HG02981 (cell line): Measurements from ENCODE around the gene KRT35.
"Not testable (repeated sequence)": the region's sequence is repeated elsewhere in the genome, so short reads cannot be mapped to it uniquely, and the experiment has no call there.

Experiments used
- ATAC-seq: cut with Tn5 transposase; IDR thresholded peaks from one replicate; pipeline ENCODE4 v1.9.1; 2021; ENCODE audit warnings: mild to moderate bottlenecking, moderate library complexity; ENCODE audit not compliant: unreplicated experiment

Gene KRT35

DNA sequence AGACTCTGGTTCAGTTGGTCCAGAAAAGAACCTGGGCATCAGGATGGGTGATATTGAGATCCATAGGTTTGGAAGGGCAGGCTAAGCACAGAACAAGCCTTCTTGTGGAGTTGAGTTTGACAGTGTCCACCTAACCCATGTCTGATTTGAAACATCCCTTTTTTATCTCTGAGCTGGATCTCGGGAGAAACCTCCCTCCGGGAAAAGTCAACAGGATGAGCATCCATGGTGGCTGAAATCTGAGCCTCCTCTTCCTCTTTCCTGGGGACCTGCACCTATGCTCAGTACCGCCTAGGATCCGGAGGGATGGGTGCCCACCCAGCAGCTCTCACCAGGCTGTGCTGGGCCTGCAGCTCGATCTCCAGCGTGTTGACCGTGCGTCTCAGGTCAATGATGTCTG, 17.2 kb downstream of the KRT35 start:
- no peak for ATAC-seq

DNA sequence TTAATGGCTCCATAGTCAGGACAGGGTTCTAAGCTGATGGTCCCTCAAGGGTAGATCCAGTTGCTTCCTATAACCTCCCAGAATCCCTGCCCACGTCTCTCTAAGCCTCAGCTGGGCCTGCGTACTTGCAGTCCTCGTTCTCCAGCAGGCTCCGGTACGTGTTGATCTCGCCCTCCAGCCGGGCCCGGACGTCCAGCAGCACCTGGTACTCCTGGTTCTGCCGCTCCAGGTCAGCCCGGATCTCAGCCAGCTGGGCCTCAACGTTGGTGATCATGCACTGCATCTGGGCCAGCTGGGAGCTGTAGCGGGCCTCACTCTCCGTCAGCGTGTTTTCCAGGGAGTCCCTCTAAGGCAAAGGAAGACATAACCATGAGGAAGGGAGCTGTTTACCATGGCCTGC, 18.2 kb downstream of the KRT35 start:
- ATAC-seq: no peak

DNA sequence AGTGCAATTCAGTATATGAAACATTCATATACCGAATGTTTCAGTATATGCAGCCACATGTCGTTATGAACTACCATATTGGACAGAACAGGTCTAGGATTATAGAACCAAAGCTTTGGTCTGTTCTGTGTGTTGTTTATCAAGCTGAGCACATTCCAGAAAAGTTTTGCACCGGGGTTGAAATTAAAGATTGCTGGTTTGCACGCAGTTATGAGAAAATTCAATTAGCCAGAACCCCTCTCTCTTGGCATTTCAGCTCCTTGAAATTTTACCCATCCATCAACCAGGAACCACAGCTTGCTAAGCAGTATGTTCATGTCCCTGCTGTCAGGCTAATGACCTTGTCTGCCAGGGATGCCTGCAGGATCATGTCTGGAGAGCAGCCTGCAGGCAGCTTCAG, 23.3 kb downstream of the KRT35 start:
- no peak for ATAC-seq

DNA sequence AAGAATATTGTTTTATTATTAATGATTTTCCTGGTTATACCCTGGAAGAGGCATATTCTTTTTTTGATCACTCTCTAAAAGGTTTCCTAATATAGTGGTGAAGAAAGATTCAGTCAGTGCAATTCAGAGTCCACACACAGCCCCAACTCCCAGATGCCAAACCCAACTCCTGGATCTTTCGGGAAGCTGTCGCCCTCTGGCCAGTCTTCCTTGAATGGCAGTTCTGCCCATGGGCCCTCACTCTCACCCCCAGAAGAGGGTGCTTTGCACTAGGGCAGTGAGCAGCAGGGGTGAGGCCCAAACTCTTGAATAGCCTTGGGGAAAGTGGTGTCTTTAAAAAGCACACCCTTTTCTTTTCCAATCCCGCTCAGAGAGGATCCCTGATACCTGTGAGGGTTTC, 24.7 kb downstream of the KRT35 start:
- no peak for ATAC-seq

DNA sequence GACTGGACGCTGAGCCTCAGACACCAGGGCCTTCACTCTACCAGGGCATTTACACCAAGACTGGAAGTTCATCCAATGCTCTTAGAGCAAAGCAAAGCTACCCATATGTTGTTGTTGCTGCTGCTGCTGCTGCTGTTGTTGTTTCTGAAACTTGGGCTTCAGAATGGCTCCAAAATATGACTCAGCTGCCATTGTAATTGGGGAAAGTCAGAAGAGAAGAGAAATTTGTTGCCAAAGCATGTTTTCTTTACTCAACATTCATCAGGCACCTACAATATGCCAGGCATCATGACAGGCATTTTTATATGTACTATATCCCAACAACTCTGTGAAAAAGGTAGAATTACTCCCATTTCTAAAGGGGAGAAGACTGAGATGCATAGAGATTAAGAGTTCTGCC, 25.7 kb downstream of the KRT35 start:
- ATAC-seq: no peak

DNA sequence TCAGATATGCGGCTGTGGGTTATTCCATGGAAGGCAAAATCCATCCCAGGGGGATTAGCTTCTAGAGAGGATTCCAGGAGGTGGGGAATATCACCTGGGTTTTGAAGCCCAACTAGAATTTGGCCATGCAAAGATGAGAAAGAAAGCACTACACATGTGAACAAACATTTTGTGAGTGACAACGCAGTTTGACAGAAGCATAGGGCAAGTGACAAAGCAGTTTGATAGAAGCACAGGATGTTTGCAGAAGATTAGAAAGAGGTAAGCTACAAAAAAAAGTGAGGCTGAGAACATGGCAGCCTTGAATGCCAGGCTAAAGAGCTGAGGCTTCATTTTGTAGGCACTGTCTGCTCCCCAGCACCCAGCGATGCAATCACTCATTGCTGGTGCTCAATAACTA, 27.9 kb downstream of the KRT35 start:
- no peak for ATAC-seq

DNA sequence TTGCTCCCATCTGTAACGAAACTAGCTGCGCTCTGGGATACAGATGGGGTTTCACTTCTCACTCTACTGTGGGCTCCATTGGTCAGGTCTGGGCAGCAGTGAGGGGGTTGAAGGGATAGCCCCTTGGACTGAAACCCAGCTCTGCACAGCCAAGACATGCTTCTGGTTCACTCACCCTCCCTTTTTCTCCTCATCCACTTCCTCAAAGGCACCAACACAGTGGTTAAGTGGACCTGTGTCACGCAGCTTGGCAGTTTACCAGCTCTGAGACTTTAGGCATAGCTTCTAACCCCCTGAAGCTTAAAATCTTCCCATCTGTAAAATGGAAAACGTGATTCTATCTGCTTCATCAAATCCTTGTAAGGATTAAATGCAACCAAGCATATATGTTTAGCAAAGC, 28.7 kb downstream of the KRT35 start:
- no peak for ATAC-seq

DNA sequence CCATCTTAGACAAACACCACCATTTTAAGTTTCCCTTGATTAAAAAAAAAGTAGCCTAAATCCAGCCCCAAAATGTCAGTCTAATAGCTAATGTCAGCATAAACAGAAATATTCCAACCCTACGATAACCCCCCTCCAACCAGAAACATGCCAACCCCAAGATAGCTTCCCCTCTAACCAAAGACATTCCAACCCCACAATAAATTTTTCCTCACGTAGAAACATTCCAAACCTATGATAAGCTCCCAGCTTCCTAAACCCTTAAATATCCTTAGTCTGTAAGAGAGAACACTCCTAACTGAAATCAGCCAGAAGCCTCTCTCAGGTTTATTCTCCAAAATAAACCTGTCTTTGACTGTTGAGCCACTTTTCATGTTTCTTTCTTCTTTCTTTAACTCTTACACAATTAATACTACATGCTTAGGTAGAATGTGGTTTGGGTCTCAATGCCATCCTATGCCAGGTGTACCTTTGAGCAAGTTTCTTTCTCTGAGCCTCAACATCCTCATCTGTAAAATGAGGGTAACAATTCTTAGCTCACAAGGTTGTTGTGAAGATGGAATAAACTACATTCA, 29.7 kb downstream of the KRT35 start:
- no peak for ATAC-seq

DNA sequence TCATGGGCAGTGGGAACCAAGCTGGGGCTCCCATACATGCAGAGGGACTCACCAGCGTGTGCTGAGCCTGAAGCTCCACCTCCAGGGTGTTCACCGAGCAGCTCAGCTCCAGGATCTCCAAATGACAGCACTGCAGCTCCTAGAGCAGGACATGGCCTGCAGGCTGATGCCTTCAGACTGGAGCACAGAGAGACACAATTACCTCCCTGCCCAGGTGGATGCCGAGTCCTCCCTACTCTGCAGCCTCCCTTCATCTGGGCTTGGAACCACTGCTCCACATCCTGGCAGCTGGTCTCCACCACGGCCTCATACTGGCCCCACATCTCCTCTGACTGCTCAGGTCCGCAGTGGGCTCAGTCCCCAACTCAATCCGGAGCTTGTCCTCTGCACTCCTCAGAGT, 31.9 kb downstream of the KRT35 start:
- ATAC-seq: no peak

DNA sequence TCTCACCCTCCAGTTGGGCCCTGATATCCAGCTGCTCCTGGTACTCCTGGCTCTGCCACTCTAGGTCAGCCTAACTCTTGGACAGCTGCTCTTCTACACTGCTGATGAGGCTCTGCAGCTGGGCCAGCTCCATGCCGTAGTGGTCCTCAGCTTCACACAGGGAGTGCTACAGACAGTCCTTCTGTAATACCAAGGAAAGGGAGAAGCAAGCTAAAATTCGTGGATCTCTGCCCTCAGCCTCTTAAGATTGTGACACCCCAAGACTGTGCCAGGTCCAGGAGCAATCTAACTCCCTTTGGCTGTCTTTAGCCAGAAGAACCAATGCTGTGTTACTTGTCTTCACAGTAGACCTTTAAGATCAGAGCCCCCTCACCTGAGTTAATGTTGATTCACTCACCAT, 32.4 kb downstream of the KRT35 start:
- no peak for ATAC-seq

DNA sequence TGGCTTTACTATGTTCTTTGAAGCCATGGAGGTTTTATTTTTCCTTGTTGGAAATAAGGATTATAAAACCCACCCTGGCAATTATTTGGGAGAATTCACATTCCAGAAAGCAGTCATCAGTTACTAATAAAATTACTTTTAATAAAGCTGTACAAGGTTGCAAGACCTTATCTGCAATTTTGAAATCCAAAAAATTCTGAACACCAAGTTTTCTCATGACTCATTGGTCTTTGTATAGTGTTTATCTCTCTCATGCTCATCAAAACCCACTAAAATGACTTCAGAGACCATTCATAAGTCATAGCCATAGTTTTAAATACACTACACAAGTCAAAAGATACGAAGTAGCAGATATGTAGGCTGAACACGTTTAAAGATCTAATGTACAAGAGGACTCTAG, 34.1 kb downstream of the KRT35 start:
- no peak for ATAC-seq

DNA sequence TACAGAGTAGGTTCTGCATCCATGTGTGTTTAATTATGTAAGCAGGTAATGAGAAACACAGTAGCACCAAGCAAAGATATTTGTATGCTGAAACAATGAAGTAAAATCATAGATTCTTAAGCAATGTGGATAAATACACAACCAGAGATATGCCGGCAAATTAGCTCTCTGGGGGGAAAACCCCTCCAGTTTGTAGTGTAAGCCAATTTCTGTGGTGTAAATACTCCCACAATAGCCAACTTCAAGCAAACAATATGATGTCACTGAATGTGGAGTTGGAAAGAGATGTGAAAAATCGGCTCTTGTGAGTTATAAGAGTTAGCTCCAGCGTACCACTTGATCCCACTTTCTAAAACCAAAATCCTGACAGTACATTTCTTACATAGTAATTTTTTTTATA, 36.3 kb downstream of the KRT35 start:
- ATAC-seq: no peak

DNA sequence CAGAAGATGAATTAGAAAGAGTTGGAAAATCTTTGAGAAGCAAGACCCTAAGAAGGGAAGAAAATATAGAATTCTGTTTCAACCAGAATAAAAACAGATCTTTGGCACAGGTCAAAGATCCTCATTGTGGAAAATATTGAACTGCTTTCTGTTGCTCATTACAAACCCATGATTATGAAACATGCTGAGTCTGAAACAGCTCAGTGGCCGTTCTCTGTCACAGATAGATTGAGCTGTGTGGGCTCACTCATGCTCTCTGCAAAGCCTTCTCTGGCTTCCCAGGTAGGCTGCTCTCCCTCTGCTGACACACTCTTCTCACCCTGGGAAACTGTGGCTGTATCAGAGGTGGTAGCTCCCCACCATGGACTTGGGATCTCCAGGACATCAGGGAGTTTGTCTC, 36.8 kb downstream of the KRT35 start:
- ATAC-seq: no peak

DNA sequence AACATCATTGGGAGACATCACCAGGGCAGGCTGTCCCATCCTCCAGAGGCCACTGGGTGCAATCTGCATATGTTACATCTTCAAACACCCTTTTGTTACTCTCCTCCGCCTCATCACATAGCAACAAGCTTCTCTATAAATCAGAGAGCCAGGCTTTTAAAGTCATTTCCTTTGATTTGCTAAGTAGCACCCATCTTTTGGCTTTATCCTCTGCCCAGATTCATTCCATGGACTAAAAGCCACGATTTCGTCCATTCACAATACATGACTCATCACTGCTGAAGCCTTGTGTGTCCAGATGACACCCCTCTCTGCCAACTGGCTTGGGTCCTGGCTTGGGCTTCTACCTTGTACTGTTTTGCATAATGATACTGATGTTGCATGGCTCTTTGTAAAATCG, 38.2 kb downstream of the KRT35 start:
- ATAC-seq: no peak

DNA sequence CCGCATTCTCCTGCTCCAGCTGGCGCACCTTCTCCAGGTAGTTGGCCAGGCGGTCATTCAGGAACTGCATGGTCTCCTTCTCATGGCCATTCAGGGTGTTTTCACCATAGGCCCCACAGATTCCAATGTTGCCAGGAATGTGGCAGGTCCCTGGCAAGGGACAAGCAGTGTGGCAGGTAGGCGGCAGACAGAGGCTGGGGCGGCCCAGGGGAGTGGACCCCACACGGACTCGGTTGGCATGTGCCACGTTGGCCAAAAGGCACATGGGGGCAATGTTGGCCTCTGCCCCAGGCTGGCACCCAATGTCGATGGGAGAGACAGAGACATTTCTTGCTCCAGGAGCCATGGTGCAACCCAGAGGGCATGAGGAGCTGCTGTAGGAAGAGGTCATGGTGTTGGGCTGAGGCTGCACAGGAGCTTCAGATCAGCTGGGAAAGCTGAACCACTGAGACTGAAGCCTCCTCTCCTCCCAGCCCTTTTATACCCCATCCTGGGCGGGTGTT, 40.4 kb downstream of the KRT35 start, which contains the start of gene KRT38:
Gene KRT38 (minus strand): TSS at position 453 of the 503 bp plus-strand sequence. CDS start 62 bp downstream, at position 391.
- ATAC-seq: no peak

DNA sequence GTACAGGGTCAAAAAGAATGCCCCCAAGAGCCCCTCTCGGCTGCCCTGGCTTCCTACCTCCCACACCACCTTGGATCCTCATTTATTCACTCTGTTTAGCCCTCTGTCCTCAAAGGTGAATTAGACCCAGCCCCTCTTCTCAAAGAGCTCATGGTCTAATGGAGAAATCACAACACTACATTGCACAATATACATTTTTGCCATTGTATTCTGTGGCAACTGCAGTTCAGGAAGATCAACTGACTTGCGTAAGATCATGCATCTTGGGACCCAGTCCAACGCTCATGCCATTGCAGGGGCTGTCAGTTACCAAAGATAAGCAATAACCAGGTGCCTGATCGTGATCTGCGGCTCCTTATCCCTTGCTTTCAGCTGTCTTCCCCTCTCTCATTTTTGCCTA, 41.6 kb downstream of the KRT35 start:
- ATAC-seq: no peak

DNA sequence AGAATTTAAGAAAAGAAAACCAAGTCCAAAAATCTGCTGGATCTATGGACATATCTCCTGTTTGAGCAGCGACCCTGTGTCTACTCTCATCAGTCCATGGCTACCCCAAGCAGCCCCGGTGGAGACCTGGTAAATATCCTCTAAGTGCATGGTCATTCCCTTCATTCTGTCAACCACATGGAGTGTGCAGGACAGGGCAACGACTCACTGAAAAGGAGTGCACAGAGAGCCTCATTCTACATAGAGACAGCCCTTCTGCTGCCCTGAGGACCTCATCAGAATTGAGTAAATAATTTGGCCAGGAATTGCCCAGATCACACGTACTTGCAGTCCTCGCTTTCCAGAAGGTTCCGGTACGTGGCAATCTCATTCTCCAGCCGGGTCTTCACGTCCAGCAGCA, 43.2 kb downstream of the KRT35 start:
- ATAC-seq: no peak

DNA sequence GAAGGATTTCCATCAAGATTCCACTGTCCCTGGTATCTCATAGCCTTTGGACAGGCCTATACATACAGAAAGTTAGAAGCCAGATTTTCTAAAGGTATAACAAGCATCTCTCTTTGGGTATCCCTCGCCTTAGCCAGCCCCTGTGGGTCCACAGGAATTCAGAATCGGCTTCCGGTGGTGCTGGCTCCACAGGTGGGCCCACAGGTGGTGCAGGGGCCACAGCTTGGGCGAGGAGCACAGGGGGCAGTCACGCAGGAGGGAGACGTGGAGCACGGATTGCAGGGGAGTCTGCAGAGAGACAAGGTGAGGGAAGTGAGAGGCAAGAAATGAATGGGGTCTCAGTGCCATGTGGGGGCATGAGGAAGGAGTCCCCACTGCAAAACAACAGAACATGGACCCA, 43.7 kb downstream of the KRT35 start:
- no peak for ATAC-seq

DNA sequence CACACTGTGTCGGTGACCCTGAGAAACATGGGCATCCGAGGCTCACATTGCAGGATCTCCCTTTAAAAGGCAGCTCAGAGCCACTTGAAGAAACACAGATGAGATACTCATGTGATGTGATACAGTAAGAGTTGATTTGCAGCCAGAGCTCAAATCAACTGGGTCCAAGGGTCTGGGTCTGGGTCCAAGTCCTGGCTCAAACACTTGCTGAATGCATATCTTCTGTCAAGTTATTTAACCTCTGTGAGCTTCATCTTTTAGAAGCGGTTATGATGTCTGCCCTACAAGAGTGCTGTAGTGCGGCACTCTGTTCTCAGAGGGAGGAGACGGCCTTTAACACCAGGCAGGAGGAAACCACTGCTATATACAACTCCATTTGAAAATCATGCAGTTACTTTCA, 46.5 kb downstream of the KRT35 start:
- ATAC-seq: no peak

DNA sequence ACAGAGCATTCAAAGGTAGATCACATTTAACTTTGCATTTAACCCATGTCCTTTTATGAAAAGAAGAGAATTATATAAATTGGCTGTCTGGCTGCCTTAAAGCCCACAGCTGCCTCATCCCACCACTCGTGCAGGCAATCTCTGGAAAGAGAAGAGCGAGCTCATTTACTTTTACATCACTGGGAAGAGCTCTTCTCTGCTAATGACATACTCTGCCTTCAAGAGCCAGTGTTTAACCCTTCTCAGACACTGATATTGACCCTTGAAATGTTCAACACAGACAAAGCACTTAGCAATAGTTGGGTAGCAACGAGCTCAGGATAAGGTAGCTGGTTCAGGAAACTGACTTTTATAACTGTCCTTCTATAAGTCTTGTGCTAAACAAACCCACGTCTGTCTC, 46.9 kb downstream of the KRT35 start:
- ATAC-seq: no peak

DNA sequence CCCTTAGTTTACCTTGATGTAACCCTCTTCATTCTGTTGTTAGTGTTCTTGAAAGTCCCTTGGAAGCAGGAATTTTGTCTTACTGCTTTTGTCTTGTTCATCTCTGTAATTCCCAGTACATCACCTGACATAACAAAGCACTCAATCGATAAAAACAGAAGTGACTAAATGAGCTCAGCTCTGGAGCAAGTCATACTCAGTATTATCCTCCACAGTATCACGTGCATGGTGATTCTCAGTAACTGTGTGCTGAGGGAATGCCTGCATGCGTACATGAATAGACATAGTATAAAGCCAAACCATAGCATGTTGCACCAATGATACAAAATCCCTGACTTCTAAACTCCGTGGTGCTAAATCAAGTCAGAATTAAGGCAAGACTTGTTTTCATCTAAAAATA, 47.4 kb downstream of the KRT35 start:
- ATAC-seq: no peak

DNA sequence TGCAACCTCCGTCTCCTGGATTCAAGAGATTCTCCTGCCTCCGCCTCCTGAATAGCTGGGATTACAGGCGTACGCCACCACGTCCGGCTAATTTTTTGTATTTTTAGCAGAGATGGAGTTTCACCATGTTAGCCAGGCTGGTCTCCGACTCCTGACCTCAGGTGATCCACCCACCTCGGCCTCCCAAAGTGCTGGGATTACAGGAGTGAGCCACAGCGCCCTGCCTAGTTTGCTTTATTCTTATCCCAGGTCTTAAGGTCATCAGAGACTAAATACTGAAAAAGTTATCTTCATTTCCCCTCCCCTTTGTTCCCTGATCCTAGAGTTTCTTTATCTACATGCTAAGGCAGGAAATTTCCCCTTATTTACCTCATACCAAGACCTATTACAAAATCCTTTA, 50.6 kb downstream of the KRT35 start:
- ATAC-seq: not testable (repeated sequence)

DNA sequence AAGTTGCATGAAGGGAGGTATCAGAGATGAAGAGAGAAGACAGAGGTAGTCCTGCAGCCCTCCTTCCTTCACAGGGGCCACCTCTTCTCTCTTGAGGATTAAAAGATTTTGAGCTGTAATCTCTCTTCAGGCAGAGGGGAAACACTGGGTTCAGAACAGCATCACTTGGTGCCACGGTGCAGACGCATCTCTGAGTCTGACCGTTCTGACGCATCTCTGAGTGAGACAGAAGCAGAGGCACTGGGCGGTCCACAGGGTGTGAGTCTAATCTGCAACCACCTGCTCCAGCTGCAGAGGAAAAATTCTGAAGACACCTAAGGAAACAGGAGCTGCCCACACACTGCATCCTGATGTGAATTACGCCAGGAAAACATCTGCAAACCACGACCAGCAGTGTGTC, 51.3 kb downstream of the KRT35 start:
- ATAC-seq: no peak
